ENCODE data around the gene NXNL1. TPM values are rescaled to one million over a fixed set of nuclear protein-coding genes. Genes with fewer than 3 reads are reported as not detected.

The NXNL1 gene
- not detected in 2 replicates for total RNA-seq

GRCh38 chr19:17460372-17461230, at the start of gene NXNL1:
Gene NXNL1, minus strand, starts transcription at chr19:17460926. Its CDS starts 57 bp downstream, at chr19:17460869.

GRCh38 chr19:17470068-17470841, 9.5 kb upstream of the NXNL1 start, which contains the start of gene SLC27A1:
Gene SLC27A1, plus strand, starts transcription at chr19:17470524. Its CDS starts 17 bp downstream, at chr19:17470541.

GRCh38 chr19:17448131-17448967, 12.4 kb downstream of the NXNL1 start, which contains the start of gene TMEM221:
Gene TMEM221, minus strand, starts transcription at chr19:17448668. Its CDS starts 206 bp downstream, at chr19:17448462.

GRCh38 chr19:17419621-17420474, 40.9 kb downstream of the NXNL1 start, which contains the start of gene MVB12A:
Gene MVB12A, plus strand, starts transcription at chr19:17420047. Its CDS starts 89 bp downstream, at chr19:17420136.

Other genes with a start within 250 kb of the NXNL1 start
- gene USE1, start 245.6 kb downstream of the NXNL1 start, total RNA-seq, result 20.3 and 22.7 TPM in 2 replicates
- 3.7 and 4.1 TPM in 2 replicates for gene OCEL1, start 234.7 kb downstream of the NXNL1 start, total RNA-seq
- 20.8 and 27.7 TPM in 2 replicates for gene NR2F6, start 215.0 kb downstream of the NXNL1 start, total RNA-seq
- gene USHBP1, start 196.2 kb downstream of the NXNL1 start, total RNA-seq, result not detected in 2 replicates
- gene BABAM1, start 193.5 kb downstream of the NXNL1 start, total RNA-seq, result 59.5 and 63.5 TPM in 2 replicates
- 0.26 TPM in 1 of 2 replicates, not detected in the other for gene ANKLE1, start 179.0 kb downstream of the NXNL1 start, total RNA-seq
- gene ABHD8, start 157.5 kb downstream of the NXNL1 start, total RNA-seq, result 9.0 and 10.5 TPM in 2 replicates
- gene MRPL34, start 155.1 kb downstream of the NXNL1 start, total RNA-seq, result 19.7 and 23.7 TPM in 2 replicates
- gene DDA1, start 151.4 kb downstream of the NXNL1 start, total RNA-seq, result 11.8 and 22.7 TPM in 2 replicates
- gene ANO8, start 126.1 kb downstream of the NXNL1 start, total RNA-seq, result 2.6 and 3.5 TPM in 2 replicates
- 4.8 and 9.4 TPM in 2 replicates for gene GTPBP3, start 123.4 kb downstream of the NXNL1 start, total RNA-seq
- not detected in 2 replicates for gene PLVAP, start 83.6 kb downstream of the NXNL1 start, total RNA-seq
- 0.22 TPM in 1 of 2 replicates, not detected in the other for gene CCDC194, start 66.7 kb downstream of the NXNL1 start, total RNA-seq
- 0.65 and 1.2 TPM in 2 replicates for gene BST2, start 55.3 kb downstream of the NXNL1 start, total RNA-seq
- 24.5 and 42.3 TPM in 2 replicates for gene MVB12A, start 40.9 kb downstream of the NXNL1 start, total RNA-seq
- 0.22 TPM in 1 of 2 replicates, not detected in the other for gene TMEM221, start 12.3 kb downstream of the NXNL1 start, total RNA-seq
- gene SLC27A1, start 9.6 kb upstream of the NXNL1 start, total RNA-seq, result 12.0 and 13.5 TPM in 2 replicates
- gene PGLS, start 50.7 kb upstream of the NXNL1 start, total RNA-seq, result 52.5 and 55.2 TPM in 2 replicates
- gene COLGALT1, start 94.7 kb upstream of the NXNL1 start, total RNA-seq, result 55.5 and 55.7 TPM in 2 replicates
- gene UNC13A, start 227.4 kb upstream of the NXNL1 start, total RNA-seq, result under 0.01 TPM in 2 replicates

Data from articular chondrocyte of knee joint (primary cell).